Natural killer cell treated with Interleukin-12 subunit alpha and Interleukin-12 subunit beta and Interleukin-15 and Interleukin-18, amount 100 ng/mL, for 72 hours (primary cell): ENCODE measurements around the gene CCDC137. TPM values are rescaled to one million over a fixed set of nuclear protein-coding genes. Genes with fewer than 3 reads are reported as not detected.

Source experiments
- ATAC-seq, 2 donors: fragments of 150-1000 bp; cut with Tn5 transposase in 1 of 2; sonication (Bioruptor Pico), chemical (Tn5 transposase) in 1 of 2; 2 replicates each; pipeline ENCODE4 v1.10.0; 2021
- DNase-seq: peaks from one replicate; pipeline ENCODE4 v3.0.0; 2022; ENCODE audit warnings: low spot score
- H3K27ac Mint-ChIP-seq, 2 donors: 1 replicate in 1 of 2; 2 replicates in 1 of 2; pipeline ENCODE4 v1.8.0; 2022; ENCODE audit warnings: mixed read lengths in 2 of 2, mild to moderate bottlenecking in 1 of 2, moderate library complexity in 1 of 2
- H3K27me3 Mint-ChIP-seq, 2 donors: 1 replicate in 1 of 2; 2 replicates in 1 of 2; pipeline ENCODE4 v1.8.0; 2022; ENCODE audit warnings: mixed read lengths in 2 of 2
- H3K36me3 Mint-ChIP-seq: one replicate; pipeline ENCODE4 v1.8.0; 2022; ENCODE audit warnings: mixed read lengths
- H3K4me1 Mint-ChIP-seq, 2 donors: 1 replicate in 1 of 2; 2 replicates in 1 of 2; pipeline ENCODE4 v1.8.0; 2022; ENCODE audit warnings: low read depth in 2 of 2, mixed read lengths in 2 of 2, mild to moderate bottlenecking in 1 of 2
- H3K4me3 Mint-ChIP-seq: one replicate; pipeline ENCODE4 v1.8.0; 2022; ENCODE audit warnings: mixed read lengths
- H3K9me3 Mint-ChIP-seq: 2 replicates; pipeline ENCODE4 v1.8.0; 2022; ENCODE audit warnings: mixed read lengths
- total RNA-seq, 2 donors: library from RNA; stranded (reverse); gene quantifications; one replicate each; pipeline ENCODE4 v1.2.3, GENCODE V29; 2022

The CCDC137 gene
- total RNA-seq, 2 donors from 2014 or later: 38.0 to 90.1 TPM

- no peaks in the 10 kb centered on the region for H3K27me3 Mint-ChIP-seq
- H3K27ac Mint-ChIP-seq: no peak overlapping the region
- DNase-seq: no peak
- H3K4me3 Mint-ChIP-seq: no peak overlapping the region
- peaks cover 4% of the 10 kb centered on the region for H3K36me3 Mint-ChIP-seq
- no peak for ATAC-seq
- H3K4me1 Mint-ChIP-seq: peaks cover 11 to 15% of the 10 kb centered on the region in 2 donors
- no peaks in the 10 kb centered on the region for H3K9me3 Mint-ChIP-seq
Observed at GRCh38 chr17:81706757-81707624, 40.5 kb downstream of the CCDC137 start.

- peaks cover 4% of the 10 kb centered on the region for H3K36me3 Mint-ChIP-seq
- ATAC-seq (no peak), DNase-seq (no peak)
- H3K9me3 Mint-ChIP-seq: no peaks in the 10 kb centered on the region
- peaks cover 15 to 16% of the 10 kb centered on the region in 2 donors for H3K4me1 Mint-ChIP-seq
- no peak overlapping the region for H3K27ac Mint-ChIP-seq
- no peak overlapping the region for H3K4me3 Mint-ChIP-seq
- no peaks in the 10 kb centered on the region for H3K27me3 Mint-ChIP-seq
Observed at GRCh38 chr17:81707725-81708646, 41.4 kb downstream of the CCDC137 start.

- Mint-ChIP-seq H3K27me3 (no peaks in the 10 kb centered on the region), H3K27ac (no peak overlapping the region), H3K4me1 (peaks cover 15 to 16% of the 10 kb centered on the region in 2 donors), H3K4me3 (no peak overlapping the region), H3K36me3 (peaks cover 4% of the 10 kb centered on the region), H3K9me3 (no peaks in the 10 kb centered on the region)
- DNase-seq (no peak), ATAC-seq (no peak)
Observed at GRCh38 chr17:81708739-81709185, 42.2 kb downstream of the CCDC137 start.

GRCh38 chr17:81710514-81711308 lies 44.2 kb downstream of the CCDC137 start:
- no peak for DNase-seq
- no peaks in the 10 kb centered on the region for H3K27me3 Mint-ChIP-seq

GRCh38 chr17:81711814-81712467 lies 45.4 kb downstream of the CCDC137 start, which contains the start of gene SLC25A10:
TSS of gene SLC25A10 (plus strand) at chr17:81712284. CDS start at chr17:81712427, 143 bp downstream.
- ATAC-seq (peak; percentile 87 to 92), DNase-seq (peak; percentile 85)
- Mint-ChIP-seq H3K4me1 (peaks cover 9% of the 10 kb centered on the region in 2 donors), H3K9me3 (no peaks in the 10 kb centered on the region), H3K36me3 (no peaks in the 10 kb centered on the region), H3K27me3 (no peaks in the 10 kb centered on the region), H3K27ac (peak within 1 kb of the TSS; percentile 62 to 67), H3K4me3 (peak within 1 kb of the TSS; percentile 92)

More at GRCh38 chr17:81710514-81711308, 44.2 kb downstream of the CCDC137 start:
- Mint-ChIP-seq H3K36me3 (peaks cover under 1% of the 10 kb centered on the region), H3K4me3 (peak overlapping the region; percentile 48), H3K9me3 (no peaks in the 10 kb centered on the region), H3K27ac (peak overlapping the region in 1 of 2 donors; percentile 67), H3K4me1 (peaks cover 9% of the 10 kb centered on the region in 2 donors)
- no peak for ATAC-seq

- H3K36me3 Mint-ChIP-seq: no peaks in the 10 kb centered on the region
- peak overlapping the region; percentile 92 for H3K4me3 Mint-ChIP-seq
- ATAC-seq (peak; percentile 13 to 37), DNase-seq (no peak)
- H3K27me3 Mint-ChIP-seq: no peaks in the 10 kb centered on the region
- peaks cover 9% of the 10 kb centered on the region in 2 donors for H3K4me1 Mint-ChIP-seq
- H3K27ac Mint-ChIP-seq: peak overlapping the region in 1 of 2 donors; percentile 62
- H3K9me3 Mint-ChIP-seq: no peaks in the 10 kb centered on the region
Observed at GRCh38 chr17:81712468-81713003, 46.0 kb downstream of the CCDC137 start.

- no peak for DNase-seq
- no peak for ATAC-seq
- H3K9me3 Mint-ChIP-seq: no peaks in the 10 kb centered on the region
Observed at GRCh38 chr17:81713004-81713555, 46.5 kb downstream of the CCDC137 start.

GRCh38 chr17:81713556-81714411 lies 47.2 kb downstream of the CCDC137 start:
- Mint-ChIP-seq H3K27me3 (no peaks in the 10 kb centered on the region), H3K4me3 (peak overlapping the region; percentile 92), H3K36me3 (no peaks in the 10 kb centered on the region), H3K4me1 (peaks cover 9% of the 10 kb centered on the region in 2 donors), H3K9me3 (no peaks in the 10 kb centered on the region), H3K27ac (no peak overlapping the region)
- DNase-seq: no peak
- no peak for ATAC-seq

More at GRCh38 chr17:81713004-81713555, 46.5 kb downstream of the CCDC137 start:
- Mint-ChIP-seq H3K4me3 (peak overlapping the region; percentile 92), H3K36me3 (no peaks in the 10 kb centered on the region), H3K4me1 (peaks cover 9% of the 10 kb centered on the region in 2 donors), H3K27me3 (no peaks in the 10 kb centered on the region), H3K27ac (peak overlapping the region in 1 of 2 donors; percentile 62)

- no peaks in the 10 kb centered on the region for H3K9me3 Mint-ChIP-seq
- H3K4me3 Mint-ChIP-seq: no peak overlapping the region
- no peaks in the 10 kb centered on the region for H3K27me3 Mint-ChIP-seq
- DNase-seq: no peak
- no peaks in the 10 kb centered on the region for H3K36me3 Mint-ChIP-seq
- H3K27ac Mint-ChIP-seq: no peak overlapping the region
- peaks cover 9% of the 10 kb centered on the region in 2 donors for H3K4me1 Mint-ChIP-seq
- ATAC-seq: no peak
Observed at GRCh38 chr17:81714412-81715106, 48.0 kb downstream of the CCDC137 start.

- Mint-ChIP-seq H3K4me1 (peaks cover 9% of the 10 kb centered on the region in 2 donors), H3K36me3 (no peaks in the 10 kb centered on the region), H3K27ac (no peak overlapping the region), H3K27me3 (no peaks in the 10 kb centered on the region), H3K4me3 (no peak overlapping the region), H3K9me3 (no peaks in the 10 kb centered on the region)
- DNase-seq (no peak), ATAC-seq (no peak)
Observed at GRCh38 chr17:81715107-81715871, 48.8 kb downstream of the CCDC137 start.
